ENCODE data around the gene HINT3. TPM values are rescaled to one million over a fixed set of nuclear protein-coding genes. Genes with fewer than 3 reads are reported as not detected.
"Not testable (repeated sequence)": the region's sequence is repeated elsewhere in the genome, so short reads cannot be mapped to it uniquely, and the experiment has no call there.

HINT3 gene
- total RNA-seq, 4 donors from 2014 or later: 12.5 to 27.0 (median 16.6) TPM

DNA sequence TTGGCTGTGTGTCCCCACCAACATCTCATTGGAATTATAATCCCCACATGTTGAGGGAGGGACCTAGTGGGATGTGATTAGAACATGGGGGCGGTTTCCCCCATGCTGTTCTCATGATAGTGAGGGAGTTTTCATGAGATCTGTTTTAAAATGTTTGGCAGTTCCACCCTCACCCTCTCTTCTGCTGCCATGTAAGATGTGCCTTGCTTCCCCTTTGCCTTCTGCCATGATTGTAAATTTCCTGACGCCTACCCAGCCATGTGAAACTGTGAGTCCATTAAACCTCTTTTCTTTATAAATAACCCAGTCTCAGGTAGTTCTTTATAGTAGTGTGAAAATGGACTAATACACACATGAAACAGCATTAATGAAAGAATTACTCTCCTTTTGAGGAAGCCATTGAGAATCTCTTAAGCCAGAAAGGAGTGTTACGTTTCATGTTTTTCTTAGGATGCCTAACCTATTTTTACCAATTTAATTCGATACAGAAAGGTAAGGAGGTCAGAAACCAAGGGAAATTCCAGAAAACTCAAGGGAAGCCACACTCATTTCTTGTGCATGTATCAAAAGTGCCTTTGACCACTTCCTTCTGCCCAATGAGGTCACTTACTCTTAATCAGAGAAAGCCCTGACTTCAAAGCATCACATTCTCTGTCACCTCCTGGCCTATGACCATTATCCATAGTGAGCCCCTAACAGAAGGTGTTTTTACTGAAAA is 24.7 kb upstream of the HINT3 start:
- H3K4me3 ChIP-seq: no peak overlapping the region
- peaks cover 18% of the 10 kb centered on the region for H3K36me3 ChIP-seq
- no peak overlapping the region for H3K27ac ChIP-seq
- no peak for DNase-seq (ENCODE audit: low spot score in 2 of 2)
- TF ChIP-seq POLR2A (IDR thresholded peaks at IDR 0.05): no peak
- TF ChIP-seq EP300 (IDR thresholded peaks at IDR 0.05): no peak
- H3K4me1 ChIP-seq: no peaks in the 10 kb centered on the region
- H3K27me3 ChIP-seq: no peaks in the 10 kb centered on the region
- no peaks in the 10 kb centered on the region for H3K9me3 ChIP-seq
- WGBS: 83% methylated on average over 4 of the region's 4 CpGs

DNA sequence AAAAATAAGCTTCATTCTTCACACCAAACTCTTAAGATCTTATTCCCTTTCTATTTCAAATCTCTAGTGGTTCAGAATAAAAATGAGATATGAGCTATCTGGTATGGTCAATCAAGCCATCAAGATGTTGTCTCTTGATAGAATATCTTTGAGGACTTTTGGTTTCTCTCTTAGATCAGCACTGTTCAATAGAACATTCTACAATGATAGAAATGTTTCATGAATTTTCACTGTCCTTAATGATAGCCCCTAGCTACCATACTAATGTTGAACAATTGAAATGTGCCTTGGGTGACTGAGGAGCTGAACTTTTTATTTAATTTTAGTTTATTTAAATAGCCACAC is 24.1 kb upstream of the HINT3 start:
- Histone ChIP-seq H3K4me1 (no peaks in the 10 kb centered on the region), H3K36me3 (peaks cover 14% of the 10 kb centered on the region), H3K9me3 (no peaks in the 10 kb centered on the region), H3K27ac (no peak overlapping the region), H3K27me3 (no peaks in the 10 kb centered on the region), H3K4me3 (no peak overlapping the region)
- DNase-seq (ENCODE audit: low spot score in 2 of 2): no peak
- TF ChIP-seq EP300 (IDR thresholded peaks at IDR 0.05) (no peak), POLR2AphosphoS5 (IDR thresholded peaks at IDR 0.05) (no peak), POLR2A (IDR thresholded peaks at IDR 0.05) (no peak)
- TF ChIP-seq, protein P1, sequence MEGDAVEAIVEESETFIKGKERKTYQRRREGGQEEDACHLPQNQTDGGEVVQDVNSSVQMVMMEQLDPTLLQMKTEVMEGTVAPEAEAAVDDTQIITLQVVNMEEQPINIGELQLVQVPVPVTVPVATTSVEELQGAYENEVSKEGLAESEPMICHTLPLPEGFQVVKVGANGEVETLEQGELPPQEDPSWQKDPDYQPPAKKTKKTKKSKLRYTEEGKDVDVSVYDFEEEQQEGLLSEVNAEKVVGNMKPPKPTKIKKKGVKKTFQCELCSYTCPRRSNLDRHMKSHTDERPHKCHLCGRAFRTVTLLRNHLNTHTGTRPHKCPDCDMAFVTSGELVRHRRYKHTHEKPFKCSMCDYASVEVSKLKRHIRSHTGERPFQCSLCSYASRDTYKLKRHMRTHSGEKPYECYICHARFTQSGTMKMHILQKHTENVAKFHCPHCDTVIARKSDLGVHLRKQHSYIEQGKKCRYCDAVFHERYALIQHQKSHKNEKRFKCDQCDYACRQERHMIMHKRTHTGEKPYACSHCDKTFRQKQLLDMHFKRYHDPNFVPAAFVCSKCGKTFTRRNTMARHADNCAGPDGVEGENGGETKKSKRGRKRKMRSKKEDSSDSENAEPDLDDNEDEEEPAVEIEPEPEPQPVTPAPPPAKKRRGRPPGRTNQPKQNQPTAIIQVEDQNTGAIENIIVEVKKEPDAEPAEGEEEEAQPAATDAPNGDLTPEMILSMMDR (IDR thresholded peaks at IDR 0.05): no peak

DNA sequence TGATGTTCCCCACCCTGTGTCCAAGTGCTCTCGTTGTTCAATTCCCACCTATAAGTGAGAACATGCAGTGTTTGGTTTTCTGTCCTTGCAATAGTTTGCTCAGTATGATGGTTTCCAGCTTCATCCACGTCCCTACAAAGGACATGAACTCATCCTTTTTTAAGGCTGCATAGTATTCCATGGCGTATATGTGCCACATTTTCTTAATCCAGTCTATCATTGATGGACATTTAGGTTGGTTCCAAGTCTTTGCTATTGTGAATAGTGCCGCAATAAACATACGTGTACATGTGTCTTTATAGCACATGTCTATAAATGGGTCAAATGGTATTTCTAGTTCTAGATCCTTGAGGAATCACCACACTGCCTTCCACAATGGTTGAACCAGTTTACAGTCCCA is 21.1 kb upstream of the HINT3 start:
- H3K27ac ChIP-seq; H3K4me1 ChIP-seq; H3K36me3 ChIP-seq; H3K4me3 ChIP-seq; H3K9me3 ChIP-seq; DNase-seq (ENCODE audit: low spot score in 2 of 2); H3K27me3 ChIP-seq: not testable (repeated sequence)
- WGBS: 88% methylated on average over 5 of the region's 5 CpGs

DNA sequence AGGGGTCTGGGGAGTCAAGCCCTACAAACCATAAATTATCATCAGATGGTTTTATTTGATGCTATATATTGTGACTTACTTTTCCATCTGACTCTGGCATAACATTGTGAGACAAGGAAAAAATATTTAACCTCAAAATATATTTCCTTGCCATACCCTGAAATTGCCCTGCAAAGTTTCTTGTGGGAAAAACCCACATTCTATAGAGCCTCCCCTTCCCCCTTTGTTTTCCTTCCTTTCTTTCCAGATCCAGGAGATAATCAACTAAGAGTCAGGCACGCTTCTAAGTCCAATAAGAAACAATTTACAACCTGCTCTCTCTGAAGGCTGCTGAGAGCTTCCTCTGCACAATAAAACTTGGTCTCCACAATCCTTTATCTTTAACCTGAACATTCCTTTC is 17.5 kb upstream of the HINT3 start:
- DNase-seq (ENCODE audit: low spot score in 2 of 2): no peak
- no peaks in the 10 kb centered on the region for H3K27me3 ChIP-seq
- no peaks in the 10 kb centered on the region for H3K9me3 ChIP-seq
- TF ChIP-seq, protein P1 (IDR thresholded peaks at IDR 0.05): no peak
- TF ChIP-seq EP300 (IDR thresholded peaks at IDR 0.05) (no peak), POLR2AphosphoS5 (IDR thresholded peaks at IDR 0.05) (no peak), POLR2A (IDR thresholded peaks at IDR 0.05) (no peak)
- no peaks in the 10 kb centered on the region for H3K36me3 ChIP-seq
- WGBS: 71% methylated on average over 1 of the region's 1 CpG
- H3K4me3 ChIP-seq: no peak overlapping the region
- no peak overlapping the region for H3K27ac ChIP-seq
- H3K4me1 ChIP-seq: peaks cover 36% of the 10 kb centered on the region

DNA sequence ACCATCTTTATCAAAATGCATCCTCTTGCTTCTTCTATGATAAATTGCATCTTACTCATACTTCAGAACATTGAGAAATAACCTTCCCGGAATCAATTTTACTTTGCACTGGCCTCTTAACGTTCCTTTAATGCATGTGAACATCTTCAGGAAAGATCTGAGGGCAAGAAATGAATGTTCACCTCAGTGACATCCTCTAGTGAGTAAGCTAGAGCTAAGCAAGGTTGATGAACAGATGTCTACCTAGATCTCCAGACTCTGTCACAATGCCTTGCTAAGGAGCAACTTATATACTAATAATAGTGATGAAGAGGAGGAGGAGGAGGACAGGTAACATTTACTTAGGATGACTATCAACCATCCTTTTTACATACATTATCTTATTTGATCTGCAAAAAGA is 16.8 kb upstream of the HINT3 start:
- H3K4me3 ChIP-seq: no peak overlapping the region
- H3K27me3 ChIP-seq: no peaks in the 10 kb centered on the region
- no peaks in the 10 kb centered on the region for H3K9me3 ChIP-seq
- peaks cover 44% of the 10 kb centered on the region for H3K4me1 ChIP-seq
- DNase-seq (ENCODE audit: low spot score in 2 of 2): no peak
- TF ChIP-seq EP300 (IDR thresholded peaks at IDR 0.05) (no peak), POLR2A (IDR thresholded peaks at IDR 0.05) (no peak), POLR2AphosphoS5 (IDR thresholded peaks at IDR 0.05) (no peak)
- TF ChIP-seq, protein P1 (IDR thresholded peaks at IDR 0.05): no peak
- H3K36me3 ChIP-seq: no peaks in the 10 kb centered on the region
- 78% methylated on average over 2 of the region's 2 CpGs for WGBS
- no peak overlapping the region for H3K27ac ChIP-seq

DNA sequence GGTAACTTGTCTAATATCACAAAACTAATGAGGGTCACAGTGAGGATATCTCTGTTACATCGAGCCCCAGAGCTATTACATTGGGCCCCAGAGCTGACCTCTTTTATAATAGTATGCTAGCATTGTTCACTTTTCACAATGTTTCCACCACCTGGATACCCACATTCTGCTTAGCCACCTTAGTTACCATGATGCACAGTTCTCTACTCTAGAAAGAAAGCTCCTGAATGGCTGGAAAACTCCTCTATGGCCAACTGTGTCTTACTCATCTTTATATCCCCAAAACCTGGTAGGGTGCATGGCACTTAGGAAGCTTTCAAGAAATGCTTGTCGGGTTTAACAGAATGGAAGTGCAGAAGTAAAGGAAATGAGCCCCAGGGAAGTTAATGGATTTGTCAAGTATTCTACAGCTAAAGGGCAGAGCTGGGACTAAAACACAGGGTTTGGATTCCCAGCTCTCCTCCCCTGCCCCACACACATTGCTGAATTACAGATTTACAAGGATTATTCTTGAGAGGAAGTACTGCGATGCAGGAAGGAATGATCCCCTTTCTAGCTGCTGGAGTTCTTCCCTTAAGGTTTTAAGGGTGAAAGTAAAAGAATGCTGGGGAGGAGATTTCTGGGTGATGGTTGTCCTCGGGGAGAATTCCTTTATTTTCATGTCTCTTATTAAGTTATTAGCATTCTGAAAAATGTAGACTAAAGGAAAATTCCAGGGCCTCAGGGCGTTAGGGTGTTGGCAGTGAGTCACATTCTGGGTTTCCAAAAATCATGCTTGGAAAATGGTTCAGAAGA is 16.1 kb upstream of the HINT3 start:
- Histone ChIP-seq H3K27me3 (no peaks in the 10 kb centered on the region), H3K4me1 (peaks cover 51% of the 10 kb centered on the region), H3K9me3 (no peaks in the 10 kb centered on the region), H3K4me3 (no peak overlapping the region), H3K36me3 (no peaks in the 10 kb centered on the region), H3K27ac (no peak overlapping the region)
- TF ChIP-seq POLR2AphosphoS5 (IDR thresholded peaks at IDR 0.05) (no peak), POLR2A (IDR thresholded peaks at IDR 0.05) (no peak)
- no peak for DNase-seq (ENCODE audit: low spot score in 2 of 2)
- WGBS: 31% methylated on average over 5 of the region's 5 CpGs

All from suprapubic skin (tissue), 4 donors.